ENCODE measurements around the gene PTN.

GRCh38 chr7:137329411-137329810 lies 14.1 kb downstream of the PTN start:
- TF ChIP-seq, protein P1, sequence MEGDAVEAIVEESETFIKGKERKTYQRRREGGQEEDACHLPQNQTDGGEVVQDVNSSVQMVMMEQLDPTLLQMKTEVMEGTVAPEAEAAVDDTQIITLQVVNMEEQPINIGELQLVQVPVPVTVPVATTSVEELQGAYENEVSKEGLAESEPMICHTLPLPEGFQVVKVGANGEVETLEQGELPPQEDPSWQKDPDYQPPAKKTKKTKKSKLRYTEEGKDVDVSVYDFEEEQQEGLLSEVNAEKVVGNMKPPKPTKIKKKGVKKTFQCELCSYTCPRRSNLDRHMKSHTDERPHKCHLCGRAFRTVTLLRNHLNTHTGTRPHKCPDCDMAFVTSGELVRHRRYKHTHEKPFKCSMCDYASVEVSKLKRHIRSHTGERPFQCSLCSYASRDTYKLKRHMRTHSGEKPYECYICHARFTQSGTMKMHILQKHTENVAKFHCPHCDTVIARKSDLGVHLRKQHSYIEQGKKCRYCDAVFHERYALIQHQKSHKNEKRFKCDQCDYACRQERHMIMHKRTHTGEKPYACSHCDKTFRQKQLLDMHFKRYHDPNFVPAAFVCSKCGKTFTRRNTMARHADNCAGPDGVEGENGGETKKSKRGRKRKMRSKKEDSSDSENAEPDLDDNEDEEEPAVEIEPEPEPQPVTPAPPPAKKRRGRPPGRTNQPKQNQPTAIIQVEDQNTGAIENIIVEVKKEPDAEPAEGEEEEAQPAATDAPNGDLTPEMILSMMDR (IDR thresholded peaks at IDR 0.05) = no peak
- no peak for TF ChIP-seq EZH2 (IDR thresholded peaks at IDR 0.05)
- no peak for TF ChIP-seq EZH2phosphoT487 (IDR thresholded peaks at IDR 0.05)
